ENCODE measurements around the gene DPEP3.

- no peak for TF ChIP-seq CTCF (IDR thresholded peaks at IDR 0.05; ENCODE audit: poor library complexity)
- no peak for TF ChIP-seq EZH2 (IDR thresholded peaks at IDR 0.05; ENCODE audit: borderline replicate concordance)
- no peak for TF ChIP-seq EZH2phosphoT487 (IDR thresholded peaks at IDR 0.05; ENCODE audit: low read depth, severe bottlenecking, unreplicated experiment)
Measured at GRCh38 chr16:68005786-68006286, 25.5 kb upstream of the DPEP3 start.
